ENCODE results near the gene NPPC. TPM values are rescaled to one million over a fixed set of nuclear protein-coding genes. Genes with fewer than 3 reads are reported as not detected.

NPPC gene
- total RNA-seq, 1 donor = not detected

- DNase-seq (ENCODE audit: low read depth) = no peak
- TF ChIP-seq CTCF (IDR thresholded peaks at IDR 0.05; ENCODE audit: insufficient read depth, low read length) = no peak
- H3K4me3 ChIP-seq (ENCODE audit: low read depth, low read length) = no peak overlapping the region
Observed at GRCh38 chr2:231904161-231904611, 22.0 kb downstream of the NPPC start.

- no peak for DNase-seq (ENCODE audit: low read depth)
- no peak for TF ChIP-seq CTCF (IDR thresholded peaks at IDR 0.05; ENCODE audit: insufficient read depth, low read length)
Observed at GRCh38 chr2:231902598-231902997, 23.6 kb downstream of the NPPC start.

GRCh38 chr2:231900972-231901371, 25.2 kb downstream of the NPPC start:
- TF ChIP-seq CTCF (IDR thresholded peaks at IDR 0.05; ENCODE audit: insufficient read depth, low read length) = no peak
- DNase-seq (ENCODE audit: low read depth) = no peak
- H3K4me3 ChIP-seq (ENCODE audit: low read depth, low read length) = no peak overlapping the region

More at GRCh38 chr2:231902598-231902997, 23.6 kb downstream of the NPPC start:
- no peak overlapping the region for H3K4me3 ChIP-seq (ENCODE audit: low read depth, low read length)

GRCh38 chr2:231900486-231900942, 25.7 kb downstream of the NPPC start:
- peak; percentile 92 for TF ChIP-seq CTCF (IDR thresholded peaks at IDR 0.05; ENCODE audit: insufficient read depth, low read length)
- H3K4me3 ChIP-seq (ENCODE audit: low read depth, low read length) = no peak overlapping the region
- DNase-seq (ENCODE audit: low read depth) = peak; percentile 56

GRCh38 chr2:231894566-231895380, 31.4 kb downstream of the NPPC start:
- no peak overlapping the region for H3K4me3 ChIP-seq (ENCODE audit: low read depth, low read length)
- no peak for DNase-seq (ENCODE audit: low read depth)
- no peak for TF ChIP-seq CTCF (IDR thresholded peaks at IDR 0.05; ENCODE audit: insufficient read depth, low read length)

- no peak overlapping the region for H3K4me3 ChIP-seq (ENCODE audit: low read depth, low read length)
- no peak for TF ChIP-seq CTCF (IDR thresholded peaks at IDR 0.05; ENCODE audit: insufficient read depth, low read length)
- no peak for DNase-seq (ENCODE audit: low read depth)
Observed at GRCh38 chr2:231891514-231891905, 34.7 kb downstream of the NPPC start.
